HFF-Myc (cell line): Measurements from ENCODE around the gene SPC24.
A peak's percentile ranks its signal among the peaks of the same experiment; 100 is the strongest.
"Not testable (repeated sequence)": the region's sequence is repeated elsewhere in the genome, so short reads cannot be mapped to it uniquely, and the experiment has no call there.

Experiments used
- DNase-seq: peaks from one replicate; pipeline ENCODE4 v3.0.0-alpha.2; 2011; ENCODE audit warnings: low read depth; ENCODE audit errors: extremely low read depth
- H3K4me3 ChIP-seq: replicated peaks from 2 replicates; pipeline ENCODE4 v1.5.1; 2011; ENCODE audit warnings: low read depth, mild to moderate bottlenecking, control low read depth, low read length
- CTCF ChIP-seq: IDR thresholded peaks from 2 replicates; pipeline ENCODE4 v1.5.1; 2012; ENCODE audit warnings: mild to moderate bottlenecking, low read depth, low read length, control low read depth; ENCODE audit errors: missing control alignments

The SPC24 gene

GRCh38 chr19:11164879-11165406, 9.4 kb upstream of the SPC24 start:
- DNase-seq: peak; percentile 75
- TF ChIP-seq CTCF: no peak
- H3K4me3 ChIP-seq: no peak overlapping the region

DNA sequence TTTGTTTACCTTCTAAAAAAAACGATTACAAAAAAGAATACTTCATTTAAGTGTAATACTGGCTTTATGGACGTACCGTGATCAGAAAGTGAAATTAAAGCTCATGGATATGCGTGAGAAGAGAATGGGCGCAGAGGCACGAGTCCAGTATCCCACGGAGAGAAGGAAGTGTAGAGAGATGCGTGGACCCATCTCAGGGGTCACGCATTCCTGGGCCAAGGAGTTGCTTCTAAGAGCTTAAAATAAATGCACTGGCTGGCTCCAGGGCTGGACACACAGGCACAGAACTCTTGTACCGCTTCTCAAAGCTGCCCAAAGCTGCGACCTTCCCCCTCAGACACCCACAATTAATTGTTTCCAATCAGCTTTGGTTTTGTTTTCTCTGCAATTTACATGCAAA, 8.7 kb upstream of the SPC24 start:
- no peak for DNase-seq
- no peak for TF ChIP-seq CTCF
- H3K4me3 ChIP-seq: no peak overlapping the region

DNA sequence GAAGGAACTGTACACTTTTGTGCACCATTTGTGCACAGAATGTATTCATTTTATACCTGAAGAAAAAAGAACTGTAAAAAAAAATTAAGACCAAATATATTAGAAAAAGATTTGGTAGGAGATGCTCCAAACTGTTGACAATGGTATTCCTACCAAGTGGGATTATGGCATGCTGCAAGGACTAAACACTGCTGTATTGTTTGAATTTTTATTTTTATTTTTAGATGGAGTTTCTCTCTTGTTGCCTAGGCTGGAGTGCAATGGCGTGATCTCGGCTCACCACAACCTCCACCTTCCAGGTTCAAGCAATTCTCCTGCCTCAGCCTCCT, 4.8 kb upstream of the SPC24 start:
- not testable (repeated sequence) for H3K4me3 ChIP-seq, DNase-seq

DNA sequence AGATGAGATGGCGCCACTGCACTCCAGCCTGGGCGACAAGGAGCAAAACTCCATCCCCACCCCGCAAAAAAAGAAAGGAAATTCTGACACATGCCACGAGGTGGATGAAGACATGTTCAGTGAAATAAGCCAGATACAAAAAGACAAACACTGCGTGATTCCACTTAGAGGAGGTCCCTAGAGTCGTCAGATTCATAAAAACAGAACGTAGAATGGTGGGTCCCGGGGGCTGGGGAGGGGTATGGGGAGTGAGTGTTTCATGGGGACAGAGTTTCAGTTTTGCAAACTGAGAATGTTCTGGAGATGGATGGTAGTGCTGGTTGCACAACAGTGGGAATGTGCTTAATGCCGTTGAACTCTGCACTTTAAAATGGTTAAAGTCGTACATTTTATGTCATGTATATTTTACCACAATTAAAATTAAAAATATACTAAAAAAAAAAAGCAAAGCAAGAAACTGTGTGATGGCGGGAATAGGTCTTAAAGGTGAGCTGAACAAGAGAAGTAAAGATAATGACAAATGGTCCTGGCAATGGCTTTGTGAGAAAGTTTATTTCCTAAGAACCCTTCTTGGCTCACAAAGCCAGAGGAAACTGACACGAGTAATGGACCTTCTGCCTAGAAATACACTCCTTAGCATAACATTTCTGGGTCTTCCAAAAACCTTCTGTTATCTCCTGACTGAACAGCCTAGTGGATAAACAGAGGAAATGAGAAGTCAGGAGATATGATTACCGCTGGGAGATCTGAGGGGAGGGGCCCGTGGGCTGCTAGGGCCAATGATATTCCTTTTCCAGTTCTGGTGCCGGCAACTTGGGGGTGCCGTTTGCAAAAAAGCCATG, 4.2 kb upstream of the SPC24 start:
- no peak for DNase-seq
- H3K4me3 ChIP-seq: no peak overlapping the region
- TF ChIP-seq CTCF: no peak

DNA sequence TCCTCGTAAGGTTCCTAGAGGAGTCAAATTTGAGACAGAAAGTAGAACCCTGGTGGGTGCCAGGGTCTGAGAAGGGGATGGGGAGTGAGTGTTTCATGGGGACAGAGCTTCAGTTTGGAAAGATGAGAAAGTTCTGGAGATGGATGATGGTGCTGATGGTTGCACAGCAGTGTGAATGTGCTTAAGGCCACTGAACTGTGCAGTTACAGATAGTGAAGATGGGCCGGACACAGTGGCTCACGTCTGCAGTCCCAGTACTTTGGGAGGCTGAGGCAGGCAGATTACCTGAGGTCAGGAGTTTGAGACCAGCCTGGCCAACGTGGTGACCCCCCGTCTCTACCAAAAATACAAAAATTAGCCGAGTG, 917 bp downstream of the SPC24 start:
- no peak for DNase-seq
- H3K4me3 ChIP-seq: peak overlapping the region; percentile 97
- TF ChIP-seq CTCF: no peak

DNA sequence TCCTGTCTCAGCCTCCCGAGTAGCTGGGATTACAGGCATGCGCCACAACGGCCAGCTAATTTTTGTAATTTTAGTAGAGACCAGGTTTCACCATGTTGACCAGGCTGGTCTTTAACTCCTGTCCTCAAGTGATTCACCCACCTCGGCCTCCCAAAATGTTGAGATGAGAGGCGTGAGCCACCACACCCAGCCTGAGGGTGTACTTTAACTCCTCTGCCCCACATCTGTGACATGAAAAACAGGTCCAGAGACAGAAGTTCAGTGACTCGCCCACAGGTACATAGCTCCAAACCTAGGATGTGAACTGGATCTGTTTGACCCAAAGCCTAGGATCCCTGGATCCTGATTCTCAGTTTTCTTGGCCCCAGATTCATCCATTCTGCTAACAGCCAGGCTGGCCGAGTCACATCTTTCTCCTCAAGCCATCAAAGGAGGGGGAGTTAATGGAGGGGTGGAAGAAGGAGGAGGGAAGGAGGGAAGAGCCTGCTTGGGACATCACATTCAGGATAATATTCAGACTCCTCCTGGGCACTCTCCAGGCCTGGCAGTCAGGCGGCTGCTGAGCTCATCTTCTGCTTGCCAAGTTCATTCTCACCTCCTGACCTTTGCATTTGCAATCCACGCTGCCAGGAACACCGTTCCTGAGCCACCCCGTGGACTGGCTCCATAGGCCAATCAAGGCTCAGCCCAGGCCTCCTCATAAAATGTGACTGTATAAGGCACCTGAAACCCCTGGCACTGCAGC, 3.1 kb downstream of the SPC24 start:
- TF ChIP-seq CTCF: no peak
- no peak overlapping the region for H3K4me3 ChIP-seq
- no peak for DNase-seq

DNA sequence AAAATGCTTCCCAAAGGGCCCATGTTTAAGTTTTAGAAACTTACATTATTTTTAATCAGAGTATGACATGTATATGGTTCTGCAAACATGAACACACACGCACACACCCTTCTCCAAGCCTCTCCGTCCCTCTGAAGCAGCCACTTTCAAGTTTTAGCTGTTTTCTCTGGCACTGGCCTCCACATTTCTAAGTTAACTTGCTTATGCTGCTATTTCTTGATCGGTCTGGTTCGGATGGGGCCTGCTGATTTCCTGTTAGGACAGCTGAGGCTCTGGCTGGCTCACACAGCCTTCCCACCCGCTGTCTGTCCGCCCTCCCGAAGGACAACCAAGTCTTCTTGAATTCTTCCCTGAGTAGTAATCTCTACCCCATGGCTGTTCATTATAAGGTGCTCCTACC, 4.4 kb downstream of the SPC24 start:
- no peak for DNase-seq
- H3K4me3 ChIP-seq: no peak overlapping the region
- no peak for TF ChIP-seq CTCF
